Heart right ventricle (tissue), 16 donors: ENCODE measurements around the gene MTFR1L. TPM values are rescaled to one million over a fixed set of nuclear protein-coding genes. Genes with fewer than 3 reads are reported as not detected.

Source experiments
- ATAC-seq, 8 donors: fragments of 200-7000 bp; cut with Tn5 transposase; one replicate each; pipeline ENCODE4 v1.9.1; 2020; ENCODE audit warnings: mild to moderate bottlenecking in 8 of 8, moderate library complexity in 8 of 8, moderate number of reproducible peaks in 1 of 8
- DNase-seq, 2 donors: peaks; one replicate each; pipeline ENCODE4 v3.0.0-alpha.2; 2020
- H3K27ac ChIP-seq, 10 donors: fragments of 200-600 bp; sonication (generic) in 2 of 10; one replicate each; pipeline versions ENCODE4 v1.5.0 to v1.8.0; 2020 to 2022; ENCODE audit warnings: mild to moderate bottlenecking in 3 of 10
- H3K27me3 ChIP-seq, 7 donors: fragments of 200-600 bp; one replicate each; pipeline ENCODE4 v1.8.0; 2021 to 2022; ENCODE audit warnings: mild to moderate bottlenecking in 2 of 7
- H3K36me3 ChIP-seq, 9 donors: fragments of 200-600 bp; sonication (generic) in 1 of 9; one replicate each; pipeline versions ENCODE4 v1.5.0 to v1.8.0; 2020 to 2022; ENCODE audit warnings: mild to moderate bottlenecking in 2 of 9
- H3K4me1 ChIP-seq, 9 donors: fragments of 200-600 bp; sonication (generic) in 1 of 9; one replicate each; pipeline versions ENCODE4 v1.5.0 to v1.8.0; 2020 to 2022; ENCODE audit warnings: mild to moderate bottlenecking in 4 of 9
- H3K4me3 ChIP-seq, 10 donors: fragments of 200-600 bp; sonication (generic) in 2 of 10; one replicate each; pipeline versions ENCODE4 v1.5.0 to v1.8.0; 2020 to 2022; ENCODE audit warnings: mild to moderate bottlenecking in 7 of 10, moderate library complexity in 2 of 10
- H3K9me3 ChIP-seq, 11 donors: fragments of 200-600 bp in 10 of 11; sonication (generic) in 2 of 11; one replicate each; pipeline versions ENCODE4 v1.5.0 to v1.8.0; 2013 to 2022; ENCODE audit warnings: mild to moderate bottlenecking in 2 of 11, control low read depth in 1 of 11, moderate library complexity in 1 of 11
- WGBS, 2 donors: extraction: QIAGEN DNeasy Blood & Tissue Kit; methylation state at CpG; one replicate each; pipeline ENCODE4 v1.1.7; 2013; ENCODE audit warnings: inconsistent platforms in 1 of 2; 5-methylcytosine and 5-hydroxymethylcytosine counted together
- intact Hi-C, 10 donors: fragments of 100-400 bp; cut with DNase I; formaldehyde crosslinking; loops; one replicate each; pipeline versions ENCODE4 v1.11.1 to v1.14.2; 2022
- polyA plus RNA-seq, 2 donors: library from polyadenylated mRNA; stranded (reverse); fragments of 200-250 nt; gene quantifications; one replicate each; pipeline ENCODE4 v1.2.3, GENCODE V29; 2013
- total RNA-seq, 10 donors: library from RNA; stranded (reverse); fragmentation: NEBNext Ultra II Directional in 3 of 10; extraction: Animal tissue kit (Norgen Biotek cat#: 25700) in 3 of 10; gene quantifications; one replicate each; pipeline versions ENCODE4 v1.2.1 to v1.2.4, GENCODE V29; 2021 to 2023
- TF ChIP-seq, protein P1 (sequence below), 9 donors: fragments of 200-600 bp; sonication (generic) in 2 of 9; IDR thresholded peaks; one replicate each; pipeline versions ENCODE4 v1.5.0 to v1.8.0; 2021 to 2022; ENCODE audit warnings: antibody characterized with exemption in 9 of 9, mild to moderate bottlenecking in 5 of 9, moderate library complexity in 1 of 9
- donor health status: Arrhythmogenic right ventricular cardiomyopathy.
- donor health status: ischemic (EF 13 %, LVEDD 7.1; RV severe dilation, severe dysfunction).
- donor health status: healthy with polysubstance abuse.
- donor health status: DM: no; HTN: yes; CAD: no.
- donor health status: DM: no; HTN: no; CAD: no.
- donor health status: ischemic (EF 25% LVEDD 6.9; RV normal size, moderate dysfunction).
- donor health status: ischemic (EF 25% LVEDD 5.7; RV mildly dilated, moderate dysfunction).
- donor health status: healthy.
- donor health status: DM: yes; HTN: yes; CAD: no.
- donor health status: Ischemic cardiomyopathy.
- donor health status: ischemic (EF 35%, LVEDD 5.7; RV mildly dilated, moderate dysfunction).
- donor health status: nonischemic (EF 11% LVEDD 7.7; RV severe dilation, severe dysfunction).
- donor health status: DM: yes; HTN: yes; CAD: no.
- donor health status: PGD.
- donor health status: ischemic (EF 29% LVEDD 5.4; RV normal size, mild dysfunction).
- donor health status: nonischemic (EF 23%, LVEDD 6.1; RV moderate dilation, normal function).

The MTFR1L gene
- total and polyA plus RNA-seq, 12 donors: 91.1 to 264 (median 223) TPM

DNA sequence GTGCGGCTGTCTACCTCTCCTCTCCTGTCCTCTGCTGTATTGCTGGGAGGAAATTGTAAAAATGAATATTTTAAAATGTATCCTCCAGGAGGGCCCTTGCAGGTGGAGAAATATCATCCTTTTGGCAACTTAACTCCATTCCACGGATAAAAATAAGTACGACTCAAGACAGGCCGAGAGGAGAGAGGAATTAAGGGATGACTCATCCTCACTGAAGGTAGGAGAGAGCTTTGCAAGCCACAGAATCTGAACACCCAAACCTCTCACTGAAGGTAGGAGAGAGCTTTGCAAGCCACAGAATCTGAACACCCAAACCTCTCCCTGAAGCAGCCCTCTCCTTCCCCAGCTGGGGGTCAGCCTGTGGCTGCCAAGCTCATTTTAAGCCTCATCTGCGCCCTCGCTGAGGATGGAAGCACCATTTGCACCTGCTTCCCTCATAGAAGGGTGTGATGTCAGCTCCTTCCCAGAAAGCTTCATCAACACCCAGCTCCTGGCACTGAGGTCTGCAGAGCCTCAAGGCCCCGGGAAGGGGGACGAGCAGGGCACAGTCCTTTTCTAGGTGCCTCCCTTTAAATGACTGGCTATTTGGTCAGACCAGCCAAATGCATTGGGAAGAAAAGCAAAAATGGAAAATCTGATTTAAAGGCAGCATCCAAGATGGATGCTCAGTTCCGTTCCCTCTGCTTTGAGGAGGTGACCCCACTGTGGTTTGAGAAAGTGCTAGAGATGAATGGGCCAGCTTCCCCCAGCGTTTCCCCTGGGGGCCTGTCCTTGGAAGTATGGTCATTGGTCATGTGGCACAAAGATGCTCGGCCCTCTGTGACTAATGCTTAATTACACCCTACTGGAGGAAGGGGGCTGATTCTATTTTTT is 32.6 kb upstream of the MTFR1L start:
- TF ChIP-seq, protein P1, sequence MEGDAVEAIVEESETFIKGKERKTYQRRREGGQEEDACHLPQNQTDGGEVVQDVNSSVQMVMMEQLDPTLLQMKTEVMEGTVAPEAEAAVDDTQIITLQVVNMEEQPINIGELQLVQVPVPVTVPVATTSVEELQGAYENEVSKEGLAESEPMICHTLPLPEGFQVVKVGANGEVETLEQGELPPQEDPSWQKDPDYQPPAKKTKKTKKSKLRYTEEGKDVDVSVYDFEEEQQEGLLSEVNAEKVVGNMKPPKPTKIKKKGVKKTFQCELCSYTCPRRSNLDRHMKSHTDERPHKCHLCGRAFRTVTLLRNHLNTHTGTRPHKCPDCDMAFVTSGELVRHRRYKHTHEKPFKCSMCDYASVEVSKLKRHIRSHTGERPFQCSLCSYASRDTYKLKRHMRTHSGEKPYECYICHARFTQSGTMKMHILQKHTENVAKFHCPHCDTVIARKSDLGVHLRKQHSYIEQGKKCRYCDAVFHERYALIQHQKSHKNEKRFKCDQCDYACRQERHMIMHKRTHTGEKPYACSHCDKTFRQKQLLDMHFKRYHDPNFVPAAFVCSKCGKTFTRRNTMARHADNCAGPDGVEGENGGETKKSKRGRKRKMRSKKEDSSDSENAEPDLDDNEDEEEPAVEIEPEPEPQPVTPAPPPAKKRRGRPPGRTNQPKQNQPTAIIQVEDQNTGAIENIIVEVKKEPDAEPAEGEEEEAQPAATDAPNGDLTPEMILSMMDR (IDR thresholded peaks at IDR 0.05): no peak
- 69 to 70% methylated on average over 11 of the region's 11 CpGs for WGBS, 2 donors
- intact Hi-C loops: no loop called here
- H3K9me3 ChIP-seq: no peaks in the 10 kb centered on the region
- H3K27ac ChIP-seq: peak overlapping the region in 4 of 10 donors; percentile 11 to 53 (median 16)
- H3K36me3 ChIP-seq: peaks cover 0 to 13% (median 0%) of the 10 kb centered on the region in 9 donors
- DNase-seq: no peak
- no peaks in the 10 kb centered on the region for H3K27me3 ChIP-seq
- ATAC-seq: peak in 2 of 8 donors; percentile 19 to 33
- H3K4me1 ChIP-seq: peaks cover 2 to 49% (median 15%) of the 10 kb centered on the region in 9 donors
- no peak overlapping the region for H3K4me3 ChIP-seq

DNA sequence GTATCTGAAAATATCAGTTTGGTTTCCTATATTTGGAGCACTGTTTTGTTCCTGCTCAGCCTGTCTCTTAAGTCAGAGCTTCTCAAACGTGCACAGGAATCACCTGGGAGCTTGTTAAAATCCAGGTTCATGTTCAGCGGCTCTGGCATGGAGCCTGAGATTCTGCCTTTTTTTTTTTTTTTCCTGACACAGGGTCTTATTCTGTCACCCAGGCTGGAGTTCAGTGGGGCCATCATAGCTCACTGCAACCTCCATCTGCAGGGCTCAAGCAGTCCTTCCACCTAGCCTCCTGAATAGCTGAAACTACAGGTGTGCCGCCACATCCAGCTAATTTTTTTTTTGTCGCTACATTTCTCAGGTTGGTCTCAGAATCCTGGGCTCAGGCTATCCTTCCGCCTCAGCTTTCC is 32.0 kb upstream of the MTFR1L start:
- DNase-seq: no peak
- Histone ChIP-seq H3K4me3 (no peak overlapping the region), H3K36me3 (peaks cover 0 to 8% (median 0%) of the 10 kb centered on the region in 9 donors), H3K27ac (no peak overlapping the region), H3K9me3 (no peaks in the 10 kb centered on the region), H3K27me3 (no peaks in the 10 kb centered on the region), H3K4me1 (peaks cover 2 to 48% (median 15%) of the 10 kb centered on the region in 9 donors)
- ATAC-seq: no peak
- WGBS, 2 donors: 86 to 87% methylated on average over 5 of the region's 5 CpGs
- TF ChIP-seq, protein P1 (IDR thresholded peaks at IDR 0.05): no peak
- intact Hi-C loops: no loop called here

DNA sequence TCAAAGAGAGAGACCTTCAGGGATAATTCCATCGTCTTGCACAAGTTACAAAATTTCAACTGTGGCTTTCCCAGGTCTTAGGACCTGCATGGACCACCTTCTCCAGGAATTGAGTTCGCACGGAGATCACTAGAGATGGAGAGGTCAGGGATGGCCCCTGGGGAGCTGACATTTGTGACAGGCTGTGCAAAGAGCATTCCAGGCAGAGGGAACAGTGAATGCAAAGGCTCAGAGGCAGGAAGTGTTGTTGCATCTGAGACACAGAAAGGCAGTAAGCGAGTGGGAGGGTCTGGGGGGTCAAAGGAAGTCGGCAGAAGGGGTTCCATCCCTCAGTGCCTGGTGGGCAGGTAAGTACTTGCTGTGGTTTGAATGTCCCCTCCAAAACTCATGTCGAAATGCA is 29.3 kb upstream of the MTFR1L start:
- TF ChIP-seq, protein P1 (IDR thresholded peaks at IDR 0.05): no peak
- ATAC-seq: no peak
- Histone ChIP-seq H3K4me1 (peaks cover 0 to 35% (median 11%) of the 10 kb centered on the region in 9 donors), H3K27ac (no peak overlapping the region), H3K36me3 (peaks cover 0 to 5% (median 0%) of the 10 kb centered on the region in 9 donors), H3K4me3 (no peak overlapping the region), H3K9me3 (no peaks in the 10 kb centered on the region), H3K27me3 (no peaks in the 10 kb centered on the region)
- no peak for DNase-seq
- intact Hi-C loops: loop anchor here in 4 of 10 donors (10.0 kb wide), 3 partner anchors 46 to 96 kb away; no protein-coding TSS in a partner anchor
- 88 to 90% methylated on average over 6 of the region's 6 CpGs for WGBS, 2 donors

DNA sequence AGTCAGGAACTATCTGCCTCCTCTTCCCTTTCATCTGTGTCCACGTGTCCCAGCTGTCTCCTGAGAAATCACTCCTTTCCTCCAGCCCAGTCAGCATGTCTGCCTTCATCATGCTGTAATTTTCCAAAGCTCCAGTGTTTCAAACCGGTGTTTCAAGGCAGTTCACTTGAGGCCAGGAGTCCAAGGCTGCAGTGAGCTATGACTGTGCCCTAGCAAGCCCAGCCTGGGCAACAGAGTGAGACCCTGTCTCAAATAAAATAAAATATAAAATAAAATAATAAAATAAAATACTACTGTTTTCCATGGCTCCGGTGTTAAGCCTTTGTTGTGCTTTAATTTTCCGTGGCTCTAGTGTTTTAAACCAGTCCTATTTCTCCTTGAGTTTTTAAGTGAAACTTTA is 27.6 kb upstream of the MTFR1L start:
- WGBS, 2 donors: 63 to 65% methylated on average over 4 of the region's 4 CpGs
- ATAC-seq (no peak), DNase-seq (no peak)
- TF ChIP-seq, protein P1 (IDR thresholded peaks at IDR 0.05): no peak
- Histone ChIP-seq H3K27me3 (no peaks in the 10 kb centered on the region), H3K4me3 (no peak overlapping the region), H3K9me3 (no peaks in the 10 kb centered on the region), H3K27ac (no peak overlapping the region), H3K36me3 (peaks cover 0 to 2% (median 0%) of the 10 kb centered on the region in 9 donors), H3K4me1 (peaks cover 5 to 26% (median 13%) of the 10 kb centered on the region in 9 donors)
- intact Hi-C loops: loop anchor here in 4 of 10 donors (10.0 kb wide), 3 partner anchors 47 to 97 kb away; no protein-coding TSS in a partner anchor
